SU-DHL-6 (cell line): ENCODE measurements around the gene LTK.

Experiments
- H2AFZ ChIP-seq: fragments of 200-600 bp; sonication (generic); 2 replicates; pipeline ENCODE4 v1.6.1; 2014; ENCODE audit warnings: low read depth, mild to moderate bottlenecking, moderate library complexity, mixed read lengths, antibody characterized with exemption, low read length; ENCODE audit not compliant: severe bottlenecking
- H3F3A ChIP-seq: fragments of 200-600 bp; shearing (Covaris generic); 2 replicates; pipeline ENCODE4 v1.6.0; 2016; ENCODE audit warnings: antibody characterized with exemption, mild to moderate bottlenecking; ENCODE audit not compliant: insufficient read depth
- H3K27ac ChIP-seq: fragments of 200-600 bp; sonication (generic); 2 replicates; pipeline ENCODE4 v1.5.1; 2016; ENCODE audit warnings: low read depth, mild to moderate bottlenecking, low read length, moderate library complexity, mixed read lengths
- H3K27me3 ChIP-seq: fragments of 200-600 bp; sonication (generic), shearing (Covaris generic); 2 replicates; pipeline ENCODE4 v1.6.0; 2014; ENCODE audit warnings: mild to moderate bottlenecking, low read length
- H3K36me3 ChIP-seq: fragments of 200-600 bp; sonication (generic); 2 replicates; pipeline ENCODE4 v1.6.1; 2014; ENCODE audit warnings: mild to moderate bottlenecking, low read length, mixed read lengths
- H3K4me2 ChIP-seq: fragments of 300-600, 200-600 bp; shearing (Covaris generic), sonication (generic); 2 replicates; pipeline ENCODE4 v1.6.0; 2014; ENCODE audit warnings: low read length, low read depth, mild to moderate bottlenecking; ENCODE audit not compliant: poor library complexity, severe bottlenecking
- H3K4me3 ChIP-seq: fragments of 200-600 bp; sonication (generic); 2 replicates; pipeline ENCODE4 v1.5.1; 2014; ENCODE audit warnings: antibody characterized with exemption, low read length, mild to moderate bottlenecking, mixed read lengths; ENCODE audit not compliant: insufficient read depth, poor library complexity, severe bottlenecking
- H3K79me2 ChIP-seq: fragments of 200-600 bp; sonication (generic); 2 replicates; pipeline ENCODE4 v1.6.1; 2014; ENCODE audit warnings: mild to moderate bottlenecking, low read length, moderate library complexity; ENCODE audit not compliant: insufficient read depth
- H3K9ac ChIP-seq: fragments of 200-600 bp; sonication (generic); 2 replicates; pipeline ENCODE4 v1.7.0; 2014; ENCODE audit warnings: mild to moderate bottlenecking, low read length
- H3K9me2 ChIP-seq: fragments of 200-600 bp; sonication (generic); replicated peaks from 2 replicates; pipeline ENCODE4 v1.6.1; 2014; ENCODE audit warnings: low read length; ENCODE audit not compliant: insufficient read depth
- H3K9me3 ChIP-seq: fragments of 200-600 bp; sonication (generic); 2 replicates; pipeline ENCODE4 v1.6.1; 2014; ENCODE audit warnings: low read length, mixed read lengths; ENCODE audit not compliant: insufficient read depth
- H4K20me1 ChIP-seq: fragments of 200-600 bp; sonication (generic); 2 replicates; pipeline ENCODE4 v1.6.1; 2014; ENCODE audit warnings: low read depth, mild to moderate bottlenecking, antibody characterized with exemption, low read length, moderate library complexity, mixed read lengths
- CTCF ChIP-seq: fragments of 200-600 bp; sonication (generic); IDR thresholded peaks from one replicate; pipeline ENCODE4 v1.5.1; 2017; ENCODE audit warnings: antibody characterized with exemption, mild to moderate bottlenecking, low read length, moderate library complexity; ENCODE audit not compliant: insufficient read depth, poor library complexity, severe bottlenecking
- EZH2phosphoT487 ChIP-seq: fragments of 200-600 bp; sonication (generic), shearing (Covaris generic); conservative IDR thresholded peaks from 2 replicates; pipeline ENCODE4 v1.6.1; 2018; ENCODE audit warnings: mild to moderate bottlenecking, antibody characterized with exemption, low read length, moderate library complexity, mixed read lengths

Gene LTK

GRCh38 chr15:41494190-41494921, 19.3 kb downstream of the LTK start:
- TF ChIP-seq CTCF, result no peak
- no peak for TF ChIP-seq EZH2phosphoT487
- peak overlapping the region; percentile 29; the same call in 1 of the 2 replicates for H3K9ac ChIP-seq

GRCh38 chr15:41493902-41494189, 19.8 kb downstream of the LTK start:
- Histone ChIP-seq H3K27me3 (no peaks in the 10 kb centered on the region), H4K20me1 (no peaks in the 10 kb centered on the region; the same call in 1 of the 2 replicates), H3K27ac (no peak overlapping the region), H3K9me2 (no peaks in the 10 kb centered on the region), H2AFZ (peak overlapping the region; percentile 27), H3K4me3 (peak overlapping the region; percentile 53), H3F3A (no peaks in the 10 kb centered on the region), H3K9me3 (no peaks in the 10 kb centered on the region), H3K4me2 (peak overlapping the region; percentile 80), H3K36me3 (no peaks in the 10 kb centered on the region), H3K9ac (peak overlapping the region; percentile 29; the same call in 1 of the 2 replicates), H3K79me2 (no peaks in the 10 kb centered on the region)
- TF ChIP-seq CTCF, result no peak
- TF ChIP-seq EZH2phosphoT487, result no peak

More at GRCh38 chr15:41494190-41494921, 19.3 kb downstream of the LTK start:
- Histone ChIP-seq H2AFZ (peak overlapping the region; percentile 27), H3K4me2 (peak overlapping the region; percentile 80), H3F3A (no peaks in the 10 kb centered on the region), H3K9me2 (no peaks in the 10 kb centered on the region), H3K27ac (no peak overlapping the region), H3K79me2 (no peaks in the 10 kb centered on the region), H3K36me3 (no peaks in the 10 kb centered on the region), H4K20me1 (no peaks in the 10 kb centered on the region; the same call in 1 of the 2 replicates), H3K4me3 (peak overlapping the region; percentile 53), H3K27me3 (no peaks in the 10 kb centered on the region), H3K9me3 (no peaks in the 10 kb centered on the region)

- TF ChIP-seq EZH2phosphoT487, result no peak
- no peak for TF ChIP-seq CTCF
- Histone ChIP-seq H3K9ac (peak within 1 kb of the TSS; percentile 62), H3K27me3 (no peaks in the 10 kb centered on the region)
Measured at GRCh38 chr15:41493205-41493901, 20.3 kb downstream of the LTK start, which contains the start of gene ITPKA. TSS of gene ITPKA (plus strand) at chr15:41493874. CDS start at chr15:41493928, 54 bp downstream.

More at GRCh38 chr15:41493205-41493901, 20.3 kb downstream of the LTK start, which contains the start of gene ITPKA:
- Histone ChIP-seq H3K4me2 (peak within 1 kb of the TSS; percentile 80), H4K20me1 (no peaks in the 10 kb centered on the region; the same call in 1 of the 2 replicates), H3K9me2 (no peaks in the 10 kb centered on the region), H3K4me3 (peak within 1 kb of the TSS; percentile 53), H2AFZ (peak within 1 kb of the TSS; percentile 79), H3K9me3 (no peaks in the 10 kb centered on the region), H3K36me3 (no peaks in the 10 kb centered on the region), H3K79me2 (no peaks in the 10 kb centered on the region), H3K27ac (no peak within 1 kb of the TSS), H3F3A (no peaks in the 10 kb centered on the region)
